Mesendoderm (in vitro differentiated cells): ENCODE data around the gene TPH2.

Experiments used
- DNase-seq: peaks from one replicate; pipeline ENCODE4 v3.0.0; 2013
- H2AK5ac ChIP-seq: 2 replicates; pipeline ENCODE4 v1.6.1; 2013; ENCODE audit warnings: low read length, inconsistent platforms
- H2BK120ac ChIP-seq: 2 replicates; pipeline ENCODE4 v1.6.1; 2013; ENCODE audit warnings: low read depth, mild to moderate bottlenecking, low read length, moderate library complexity, mixed read lengths
- H2BK15ac ChIP-seq: replicated peaks from 2 replicates; pipeline ENCODE4 v1.6.1; 2013; ENCODE audit warnings: low read depth, mild to moderate bottlenecking, moderate library complexity
- H2BK5ac ChIP-seq: 2 replicates; pipeline ENCODE4 v1.6.1; 2013; ENCODE audit warnings: low read length, inconsistent platforms
- H3K18ac ChIP-seq: 2 replicates; pipeline ENCODE4 v1.6.1; 2013; ENCODE audit warnings: mild to moderate bottlenecking, low read length, mixed read lengths
- H3K23ac ChIP-seq: one replicate; pipeline ENCODE4 v1.6.1; 2013; ENCODE audit warnings: low read length
- H3K27ac ChIP-seq: 2 replicates; pipeline ENCODE4 v1.5.1; 2013; ENCODE audit warnings: low read depth, mild to moderate bottlenecking, inconsistent platforms, low read length, moderate library complexity
- H3K27me3 ChIP-seq: 2 replicates; pipeline ENCODE4 v1.6.1; 2013; ENCODE audit warnings: low read length, control low read depth, mild to moderate bottlenecking, inconsistent platforms; ENCODE audit not compliant: insufficient read depth, poor library complexity
- H3K36me3 ChIP-seq: 2 replicates; pipeline ENCODE4 v1.6.1; 2013; ENCODE audit warnings: low read length, inconsistent platforms; ENCODE audit not compliant: control insufficient read depth, insufficient read depth
- H3K4ac ChIP-seq: one replicate; pipeline ENCODE4 v1.6.1; 2013; ENCODE audit warnings: low read depth, mild to moderate bottlenecking, low read length, moderate library complexity
- H3K4me1 ChIP-seq: 2 replicates; pipeline ENCODE4 v1.6.1; 2013; ENCODE audit warnings: low read depth, low read length, inconsistent platforms; ENCODE audit not compliant: control insufficient read depth
- H3K4me2 ChIP-seq: 2 replicates; pipeline ENCODE4 v1.6.1; 2013; ENCODE audit warnings: low read length
- H3K4me3 ChIP-seq: 2 replicates; pipeline ENCODE4 v1.5.1; 2013; ENCODE audit warnings: mild to moderate bottlenecking, low read length
- H3K56ac ChIP-seq: one replicate; pipeline ENCODE4 v1.6.1; 2013; ENCODE audit warnings: low read length
- H3K79me1 ChIP-seq: 2 replicates; pipeline ENCODE4 v1.6.1; 2013; ENCODE audit warnings: low read length, inconsistent platforms
- H3K79me2 ChIP-seq: 2 replicates; pipeline ENCODE4 v1.6.1; 2013; ENCODE audit warnings: mild to moderate bottlenecking, low read length; ENCODE audit not compliant: control insufficient read depth, insufficient read depth
- H3K9ac ChIP-seq: 2 replicates; pipeline ENCODE4 v1.6.1; 2013; ENCODE audit warnings: low read length, inconsistent platforms
- H4K5ac ChIP-seq: one replicate; pipeline ENCODE4 v1.6.1; 2013; ENCODE audit warnings: low read length
- H4K8ac ChIP-seq: one replicate; pipeline ENCODE4 v1.6.1; 2013; ENCODE audit warnings: low read depth, mild to moderate bottlenecking, control low read depth, low read length, moderate library complexity
- WGBS: extraction: QIAGEN DNeasy Blood & Tissue Kit; methylation state at CpG from one replicate; pipeline ENCODE4 v1.1.7; 2013; ENCODE audit warnings: low lambda C conversion rate, missing lambda C conversion rate; ENCODE audit not compliant: insufficient coverage; ENCODE audit errors: extremely low coverage; 5-methylcytosine and 5-hydroxymethylcytosine counted together

TPH2 gene

GRCh38 chr12:72035625-72036024 lies 97.0 kb downstream of the TPH2 start:
- H3K27ac ChIP-seq = no peak overlapping the region
- no peak overlapping the region for H2BK120ac ChIP-seq
- DNase-seq = peak; percentile 45
- H4K8ac ChIP-seq = no peak overlapping the region
- H2BK15ac ChIP-seq = no peak overlapping the region
- H3K27me3 ChIP-seq = no peaks in the 10 kb centered on the region
- no peak overlapping the region for H4K5ac ChIP-seq
- no peak overlapping the region for H3K4ac ChIP-seq
- H3K18ac ChIP-seq = no peak overlapping the region
- no peaks in the 10 kb centered on the region for H3K79me2 ChIP-seq
- H2BK5ac ChIP-seq = no peak overlapping the region
- H3K56ac ChIP-seq = no peak overlapping the region
- H3K4me1 ChIP-seq = no peaks in the 10 kb centered on the region
- H3K9ac ChIP-seq = no peak overlapping the region
- WGBS = no CpG with 5 or more reads among the region's 5 CpGs
- no peak overlapping the region for H2AK5ac ChIP-seq
- H3K79me1 ChIP-seq = no peaks in the 10 kb centered on the region
- H3K36me3 ChIP-seq = no peaks in the 10 kb centered on the region
- no peak overlapping the region for H3K4me3 ChIP-seq
- no peak overlapping the region for H3K4me2 ChIP-seq
- no peak overlapping the region for H3K23ac ChIP-seq

- Histone ChIP-seq H3K4me2 (no peak overlapping the region), H3K36me3 (no peaks in the 10 kb centered on the region), H3K4me3 (no peak overlapping the region), H3K4me1 (no peaks in the 10 kb centered on the region), H3K4ac (no peak overlapping the region), H3K18ac (no peak overlapping the region), H3K23ac (no peak overlapping the region), H3K79me2 (no peaks in the 10 kb centered on the region), H3K27me3 (no peaks in the 10 kb centered on the region), H3K79me1 (no peaks in the 10 kb centered on the region), H3K9ac (no peak overlapping the region), H2BK5ac (no peak overlapping the region), H2BK120ac (no peak overlapping the region), H4K8ac (no peak overlapping the region), H2AK5ac (no peak overlapping the region), H3K27ac (no peak overlapping the region), H4K5ac (no peak overlapping the region), H2BK15ac (no peak overlapping the region), H3K56ac (no peak overlapping the region)
- DNase-seq = no peak
- no CpG with 5 or more reads among the region's 1 CpG for WGBS
Observed at GRCh38 chr12:72036393-72036792, 97.7 kb downstream of the TPH2 start.

GRCh38 chr12:72037006-72037795 lies 98.6 kb downstream of the TPH2 start:
- Histone ChIP-seq H3K79me2 (no peaks in the 10 kb centered on the region), H3K27me3 (no peaks in the 10 kb centered on the region), H3K18ac (no peak overlapping the region), H3K79me1 (no peaks in the 10 kb centered on the region), H3K27ac (no peak overlapping the region), H3K4me2 (no peak overlapping the region), H3K4me1 (no peaks in the 10 kb centered on the region), H3K9ac (no peak overlapping the region), H2BK120ac (no peak overlapping the region), H3K36me3 (no peaks in the 10 kb centered on the region), H3K4me3 (no peak overlapping the region), H3K23ac (no peak overlapping the region), H2AK5ac (no peak overlapping the region), H3K56ac (no peak overlapping the region), H4K8ac (no peak overlapping the region), H2BK15ac (no peak overlapping the region), H2BK5ac (no peak overlapping the region), H3K4ac (no peak overlapping the region), H4K5ac (no peak overlapping the region)
- no CpG with 5 or more reads among the region's 5 CpGs for WGBS
- no peak for DNase-seq

- Histone ChIP-seq H3K4ac (no peak overlapping the region), H4K5ac (no peak overlapping the region), H3K23ac (no peak overlapping the region), H3K79me2 (no peaks in the 10 kb centered on the region), H2BK15ac (no peak overlapping the region), H2BK5ac (no peak overlapping the region), H3K36me3 (no peaks in the 10 kb centered on the region), H3K9ac (no peak overlapping the region), H4K8ac (no peak overlapping the region), H3K27me3 (no peaks in the 10 kb centered on the region), H3K27ac (no peak overlapping the region), H2AK5ac (no peak overlapping the region), H3K18ac (no peak overlapping the region), H3K79me1 (no peaks in the 10 kb centered on the region), H2BK120ac (no peak overlapping the region), H3K4me3 (no peak overlapping the region), H3K4me2 (no peak overlapping the region), H3K4me1 (no peaks in the 10 kb centered on the region), H3K56ac (no peak overlapping the region)
- WGBS = no CpG with 5 or more reads among the region's 2 CpGs
- DNase-seq = no peak
Observed at GRCh38 chr12:72041811-72042210, 103.2 kb downstream of the TPH2 start.

- Histone ChIP-seq H3K56ac (no peak overlapping the region), H2AK5ac (no peak overlapping the region), H3K36me3 (no peaks in the 10 kb centered on the region), H4K5ac (no peak overlapping the region), H3K4me1 (no peaks in the 10 kb centered on the region), H3K23ac (no peak overlapping the region), H3K4ac (no peak overlapping the region), H3K27me3 (no peaks in the 10 kb centered on the region), H3K79me1 (no peaks in the 10 kb centered on the region), H3K4me2 (no peak overlapping the region), H4K8ac (no peak overlapping the region), H2BK15ac (no peak overlapping the region), H2BK120ac (no peak overlapping the region), H3K18ac (no peak overlapping the region), H3K27ac (no peak overlapping the region), H3K9ac (no peak overlapping the region), H3K79me2 (no peaks in the 10 kb centered on the region), H3K4me3 (no peak overlapping the region), H2BK5ac (no peak overlapping the region)
- WGBS = no CpG with 5 or more reads among the region's 2 CpGs
- peak; percentile 68 for DNase-seq
Observed at GRCh38 chr12:72053604-72054003, 115.0 kb downstream of the TPH2 start.

- no peak overlapping the region for H3K4ac ChIP-seq
- no peak overlapping the region for H3K9ac ChIP-seq
- no peak overlapping the region for H4K8ac ChIP-seq
- no peak overlapping the region for H3K4me3 ChIP-seq
- no peaks in the 10 kb centered on the region for H3K79me2 ChIP-seq
- no peak overlapping the region for H2BK15ac ChIP-seq
- no peaks in the 10 kb centered on the region for H3K36me3 ChIP-seq
- no peak overlapping the region for H3K4me2 ChIP-seq
- H3K27ac ChIP-seq = no peak overlapping the region
- H3K18ac ChIP-seq = no peak overlapping the region
- H2BK5ac ChIP-seq = no peak overlapping the region
- H3K23ac ChIP-seq = no peak overlapping the region
- H3K27me3 ChIP-seq = no peaks in the 10 kb centered on the region
- no peaks in the 10 kb centered on the region for H3K4me1 ChIP-seq
- H2AK5ac ChIP-seq = no peak overlapping the region
- no peak overlapping the region for H3K56ac ChIP-seq
- H2BK120ac ChIP-seq = no peak overlapping the region
- H4K5ac ChIP-seq = no peak overlapping the region
- no peak for DNase-seq
- WGBS = no CpG with 5 or more reads among the region's 2 CpGs
- no peaks in the 10 kb centered on the region for H3K79me1 ChIP-seq
Observed at GRCh38 chr12:72054511-72054910, 115.9 kb downstream of the TPH2 start.
